GM18861 (cell line): ENCODE data around the gene ETDB.
"Not testable (repeated sequence)": the region's sequence is repeated elsewhere in the genome, so short reads cannot be mapped to it uniquely, and the experiment has no call there.

Source experiments
- ATAC-seq: cut with Tn5 transposase; IDR thresholded peaks from one replicate; pipeline ENCODE4 v1.9.1; 2021; ENCODE audit not compliant: unreplicated experiment

Gene ETDB

DNA sequence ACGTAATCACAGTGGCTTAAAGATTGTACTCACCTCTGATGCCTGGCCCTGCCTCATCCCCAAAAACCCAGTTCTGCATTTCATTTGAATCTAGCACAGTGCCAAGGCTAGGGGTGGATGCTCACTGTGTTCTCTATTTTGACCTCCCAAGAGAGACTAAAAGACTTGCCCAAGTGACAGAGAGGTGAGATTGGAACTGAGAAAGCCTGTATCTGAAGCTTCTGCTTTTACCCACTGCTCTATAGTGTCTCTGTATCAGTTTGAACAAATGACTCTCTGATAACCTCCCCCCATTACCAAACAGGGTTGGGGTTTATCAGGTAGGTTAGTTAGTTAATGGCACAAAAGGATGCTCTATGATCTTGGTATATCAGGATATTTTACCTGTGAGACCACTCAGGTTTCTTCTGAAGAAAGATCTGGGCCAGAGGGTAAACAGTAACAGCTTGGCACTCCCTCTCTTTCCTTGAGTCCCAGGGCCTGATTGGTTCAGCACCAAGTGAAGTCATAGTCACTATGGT is at the start of gene ETDB:
Gene ETDB, minus strand, starts transcription at position 471 of the 521 bp plus-strand sequence. CDS start 1,265 bp downstream, outside the sequence.
- not testable (repeated sequence) for ATAC-seq

DNA sequence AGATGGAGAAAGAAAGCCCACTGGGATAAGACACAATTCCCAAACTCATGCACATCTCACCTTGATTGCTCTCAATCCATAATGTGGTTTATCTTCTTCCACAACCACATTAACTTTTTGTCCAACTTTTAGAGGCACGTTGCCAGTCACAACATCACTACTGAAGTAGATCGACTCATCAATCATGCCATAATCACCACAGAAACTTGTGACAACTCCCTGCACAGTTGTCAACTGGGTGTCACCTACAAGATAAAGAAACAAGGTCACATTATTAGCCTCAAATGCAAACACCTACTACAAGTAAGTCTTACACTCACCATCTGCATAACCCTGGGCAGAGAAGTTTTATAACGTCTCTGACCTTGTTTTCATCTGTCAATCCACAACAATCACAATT is 49.2 kb upstream of the ETDB start:
- not testable (repeated sequence) for ATAC-seq

DNA sequence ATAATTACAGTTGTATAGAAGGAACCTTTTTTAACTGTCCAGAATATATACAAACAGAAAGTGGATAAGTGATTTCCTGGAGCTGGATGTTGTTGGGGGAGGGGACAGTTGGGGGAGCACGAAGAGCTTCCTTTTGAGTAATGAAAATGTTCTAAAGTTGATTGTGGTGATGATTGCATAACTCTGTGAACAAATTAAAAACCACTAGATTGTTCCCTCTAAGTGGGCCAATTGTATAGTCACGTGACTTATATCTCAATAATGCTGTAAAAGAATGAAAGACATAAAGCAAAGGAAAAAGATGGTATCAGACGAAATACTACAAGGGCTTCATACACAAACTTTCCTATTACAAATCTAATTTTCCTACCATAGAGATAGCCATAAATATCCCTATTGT is 48.2 kb upstream of the ETDB start:
- ATAC-seq, result no peak

DNA sequence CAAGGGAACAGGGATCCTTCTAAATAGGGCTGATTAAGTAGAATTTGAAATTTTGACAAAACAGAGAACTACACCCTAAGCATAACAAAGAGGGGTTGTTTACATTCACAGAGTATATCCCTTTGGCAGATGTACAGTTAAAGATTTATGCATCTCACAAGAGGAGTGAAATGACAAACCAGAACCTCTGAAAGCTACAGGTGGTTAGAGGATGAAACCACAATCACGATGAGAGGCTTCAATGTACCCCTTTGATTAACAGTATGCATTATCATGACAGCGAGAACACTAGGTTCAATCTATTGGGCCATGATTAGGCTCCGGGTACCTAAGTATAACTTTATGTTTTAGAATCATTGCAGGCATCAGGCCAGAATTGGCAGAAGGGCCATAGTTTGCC is 34.4 kb upstream of the ETDB start:
- not testable (repeated sequence) for ATAC-seq

DNA sequence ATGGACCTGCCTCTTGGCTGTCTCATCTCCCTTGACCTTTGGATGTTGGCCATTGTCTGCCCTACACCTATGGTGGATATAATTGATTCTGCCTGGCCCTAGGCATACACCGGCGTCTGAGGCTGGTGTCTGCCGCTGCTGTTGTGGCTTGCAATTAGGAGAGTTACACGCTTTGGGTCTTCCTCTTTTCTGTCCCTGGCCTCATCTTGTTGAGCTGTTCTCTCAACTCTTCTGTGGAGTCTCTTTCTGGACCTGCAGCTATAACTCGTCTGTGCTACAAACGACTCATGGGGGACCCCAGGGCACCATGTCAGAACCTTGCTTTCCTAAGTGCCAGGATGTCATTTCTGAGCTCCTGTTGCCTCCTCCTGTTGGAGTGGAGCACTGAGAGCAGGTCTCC is 5.8 kb upstream of the ETDB start:
- ATAC-seq, result not testable (repeated sequence)

GRCh38 chrX:135116064-135116463 is 4.3 kb downstream of the ETDB start:
- not testable (repeated sequence) for ATAC-seq

DNA sequence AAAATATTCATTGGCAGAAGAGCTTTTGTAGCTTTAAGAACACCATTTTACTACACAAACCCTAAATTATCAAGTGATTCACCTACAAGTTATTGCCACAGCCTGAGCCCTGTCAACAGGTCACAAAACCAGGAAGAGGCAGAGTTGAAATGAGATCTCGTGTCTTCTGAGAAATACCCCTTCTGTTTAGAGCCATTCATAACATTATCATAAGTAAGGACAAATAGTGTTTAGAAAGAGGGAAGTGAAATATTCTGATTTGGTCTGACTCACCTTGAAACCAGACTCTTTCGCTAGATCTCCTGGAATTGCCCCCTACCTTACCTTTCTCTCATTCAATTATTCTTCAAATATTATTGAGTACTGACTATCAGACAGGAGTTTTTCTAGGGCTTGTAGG is 5.9 kb downstream of the ETDB start:
- ATAC-seq, result peak; percentile 98

- ATAC-seq, result no peak
Measured at GRCh38 chrX:135112743-135113142, 7.6 kb downstream of the ETDB start.

DNA sequence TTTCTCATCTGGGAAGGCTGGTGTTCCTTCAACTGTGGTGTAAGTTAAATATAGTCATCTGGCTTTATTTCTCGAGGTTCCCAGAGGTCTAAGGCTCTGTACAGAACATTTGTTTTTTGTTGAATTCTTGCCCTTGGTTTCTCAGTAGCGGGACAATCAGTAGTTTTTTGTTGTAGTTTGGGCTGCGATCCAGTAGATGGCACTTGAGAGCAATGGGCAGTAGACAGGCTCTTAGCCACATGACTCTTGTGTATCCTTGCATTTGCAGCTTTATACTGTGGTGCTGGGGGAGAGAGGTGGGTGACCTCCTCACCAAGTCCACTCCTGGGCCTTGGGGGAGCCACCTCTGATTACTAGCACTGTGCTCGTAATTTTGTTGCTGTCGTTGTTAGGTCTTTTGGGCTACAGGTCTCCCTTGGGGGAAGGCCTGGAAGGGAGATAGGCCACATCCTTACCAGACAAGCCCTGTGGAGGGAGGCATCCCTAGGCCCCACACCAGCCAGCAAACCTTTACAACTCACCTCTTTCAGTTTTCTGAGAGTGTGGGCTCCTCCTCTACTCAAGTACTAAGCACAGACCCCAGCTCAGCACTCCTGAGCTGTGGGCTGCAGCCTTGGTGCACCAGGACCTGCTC is 8.1 kb downstream of the ETDB start:
- ATAC-seq, result peak; percentile 30

DNA sequence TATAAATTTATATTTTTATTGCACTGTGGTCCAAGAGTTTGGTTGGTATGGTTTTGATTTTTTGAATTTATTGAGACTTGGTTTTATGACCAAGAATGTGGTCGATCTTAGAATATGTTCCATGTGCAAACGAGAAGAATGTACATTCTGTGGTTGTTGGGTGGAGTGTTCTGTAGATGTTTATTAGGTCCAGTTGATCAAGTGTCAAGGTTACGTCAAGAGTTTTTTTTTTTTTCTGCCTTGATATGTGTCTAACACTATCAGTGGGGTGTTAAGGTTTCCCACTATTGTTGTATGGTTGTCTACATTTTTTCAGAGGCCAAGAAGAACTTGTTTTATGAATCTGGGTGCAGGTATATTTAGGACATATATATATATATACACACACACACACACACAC is 10.8 kb downstream of the ETDB start:
- ATAC-seq, result no peak

DNA sequence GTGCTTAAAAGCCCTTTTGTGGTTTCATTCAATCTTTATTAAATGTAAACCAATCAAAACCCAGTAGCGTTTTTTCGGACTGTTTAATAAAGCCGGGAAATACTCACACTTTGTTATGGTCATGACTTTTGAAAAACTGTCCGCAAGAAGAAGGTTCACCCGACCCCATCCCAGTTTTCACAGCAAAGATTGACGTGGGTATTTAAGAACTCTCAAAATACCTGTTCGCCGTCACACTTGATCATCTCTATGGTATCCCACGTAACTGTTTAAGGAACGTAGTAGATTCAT is 20.9 kb downstream of the ETDB start:
- ATAC-seq, result no peak

- not testable (repeated sequence) for ATAC-seq
Measured at GRCh38 chrX:135097196-135097744, 23.1 kb downstream of the ETDB start.

- no peak for ATAC-seq
Measured at GRCh38 chrX:135095715-135096114, 24.6 kb downstream of the ETDB start.

DNA sequence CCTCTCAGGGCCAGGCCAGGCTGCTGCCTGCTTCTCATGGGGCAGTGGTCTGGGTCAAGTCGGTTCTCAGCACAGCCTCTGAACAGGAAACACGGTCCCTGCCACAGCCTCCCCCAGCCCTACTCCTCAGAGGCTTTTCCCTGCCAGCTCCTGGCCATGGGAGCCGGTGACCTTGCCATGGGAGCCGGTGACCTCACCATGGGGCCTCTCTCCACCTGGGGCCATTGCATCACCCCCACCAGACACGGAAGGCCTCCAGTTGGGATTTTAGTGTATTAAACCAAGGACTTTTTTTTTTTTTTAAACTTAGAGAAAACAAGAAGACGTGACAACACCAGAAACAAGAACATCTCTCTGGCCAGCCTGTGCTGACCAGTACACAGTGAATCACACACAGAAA is 25.6 kb downstream of the ETDB start:
- no peak for ATAC-seq

DNA sequence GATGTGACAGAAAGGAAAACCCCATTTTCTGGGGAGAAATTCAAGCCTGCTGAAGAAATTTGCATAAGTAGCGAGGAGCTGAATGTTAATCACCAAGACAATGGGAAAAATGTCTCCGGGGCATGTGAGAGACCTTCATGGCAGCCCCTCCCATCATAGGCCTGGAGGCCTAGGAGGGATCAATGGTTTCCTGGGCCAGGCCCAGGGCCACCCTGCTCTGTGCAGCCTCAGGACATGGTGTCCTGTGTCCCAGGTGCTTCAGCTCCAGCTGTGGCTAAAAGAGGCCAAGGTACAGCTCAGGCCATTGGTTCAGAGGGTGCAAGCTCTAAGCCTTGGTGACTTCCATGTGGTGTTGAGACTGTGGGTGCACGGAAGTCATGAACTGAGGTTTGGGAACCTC is 31.2 kb downstream of the ETDB start:
- no peak for ATAC-seq

- ATAC-seq, result no peak
Measured at GRCh38 chrX:135087867-135088266, 32.5 kb downstream of the ETDB start.

GRCh38 chrX:135086197-135086854 is 34.0 kb downstream of the ETDB start:
- peak; percentile 99 for ATAC-seq

GRCh38 chrX:135081693-135082404 is 38.5 kb downstream of the ETDB start:
- ATAC-seq, result no peak
